ENCODE data around the gene TTC17.

TTC17 gene

DNA sequence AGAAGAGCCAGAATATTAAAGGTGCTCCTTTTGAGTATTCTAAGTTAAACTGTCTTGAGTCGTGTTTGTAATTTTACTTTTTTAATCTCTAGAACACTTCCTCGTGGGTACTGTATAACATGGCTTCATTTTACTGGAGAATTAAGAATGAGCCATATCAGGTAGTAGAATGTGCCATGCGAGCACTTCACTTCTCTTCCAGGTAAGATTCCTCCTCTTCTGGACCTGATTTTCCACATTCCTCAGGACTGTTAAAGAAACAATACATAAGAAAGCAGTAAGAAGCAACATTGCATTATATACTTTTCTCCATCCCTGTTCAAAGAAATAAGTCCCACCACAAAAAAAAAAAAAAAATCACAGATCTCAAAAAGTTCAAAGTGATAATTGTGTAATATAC lies 37.9 kb downstream of the TTC17 start:
- no peaks in the 10 kb centered on the region for H3K9me2 ChIP-seq (replicated peaks; ENCODE audit: low read depth, low read length)
- no peak overlapping the region for H3K4me2 ChIP-seq (ENCODE audit: low read depth, low read length, poor library complexity, severe bottlenecking)
- no peaks in the 10 kb centered on the region for H4K20me1 ChIP-seq (ENCODE audit: insufficient read depth, low read length, poor library complexity, severe bottlenecking)
- H3K9ac ChIP-seq (ENCODE audit: low read depth, low read length, poor library complexity, severe bottlenecking) = no peak overlapping the region
- no peaks in the 10 kb centered on the region for H3K9me3 ChIP-seq (ENCODE audit: insufficient read depth, low read depth, low read length)
- H3F3A ChIP-seq (ENCODE audit: low read depth) = no peaks in the 10 kb centered on the region
- no peak overlapping the region for H3K4me3 ChIP-seq (ENCODE audit: low read length, poor library complexity, severe bottlenecking)
- H3K79me2 ChIP-seq (ENCODE audit: insufficient read depth, low read length) = no peaks in the 10 kb centered on the region
- H2AFZ ChIP-seq (ENCODE audit: low read length) = no peak overlapping the region
- H3K4me1 ChIP-seq (ENCODE audit: insufficient read depth, low read length, poor library complexity, severe bottlenecking) = no peaks in the 10 kb centered on the region
- no peaks in the 10 kb centered on the region for H3K27me3 ChIP-seq (ENCODE audit: insufficient read depth, low read length, poor library complexity, severe bottlenecking)
- TF ChIP-seq, protein P1, sequence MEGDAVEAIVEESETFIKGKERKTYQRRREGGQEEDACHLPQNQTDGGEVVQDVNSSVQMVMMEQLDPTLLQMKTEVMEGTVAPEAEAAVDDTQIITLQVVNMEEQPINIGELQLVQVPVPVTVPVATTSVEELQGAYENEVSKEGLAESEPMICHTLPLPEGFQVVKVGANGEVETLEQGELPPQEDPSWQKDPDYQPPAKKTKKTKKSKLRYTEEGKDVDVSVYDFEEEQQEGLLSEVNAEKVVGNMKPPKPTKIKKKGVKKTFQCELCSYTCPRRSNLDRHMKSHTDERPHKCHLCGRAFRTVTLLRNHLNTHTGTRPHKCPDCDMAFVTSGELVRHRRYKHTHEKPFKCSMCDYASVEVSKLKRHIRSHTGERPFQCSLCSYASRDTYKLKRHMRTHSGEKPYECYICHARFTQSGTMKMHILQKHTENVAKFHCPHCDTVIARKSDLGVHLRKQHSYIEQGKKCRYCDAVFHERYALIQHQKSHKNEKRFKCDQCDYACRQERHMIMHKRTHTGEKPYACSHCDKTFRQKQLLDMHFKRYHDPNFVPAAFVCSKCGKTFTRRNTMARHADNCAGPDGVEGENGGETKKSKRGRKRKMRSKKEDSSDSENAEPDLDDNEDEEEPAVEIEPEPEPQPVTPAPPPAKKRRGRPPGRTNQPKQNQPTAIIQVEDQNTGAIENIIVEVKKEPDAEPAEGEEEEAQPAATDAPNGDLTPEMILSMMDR (conservative IDR thresholded peaks at IDR 0.05; ENCODE audit: low read length) = no peak
- TF ChIP-seq EZH2phosphoT487 (IDR thresholded peaks at IDR 0.05; ENCODE audit: borderline replicate concordance) = no peak
- H3K36me3 ChIP-seq (ENCODE audit: insufficient read depth, low read length) = peaks cover 84% of the 10 kb centered on the region

DNA sequence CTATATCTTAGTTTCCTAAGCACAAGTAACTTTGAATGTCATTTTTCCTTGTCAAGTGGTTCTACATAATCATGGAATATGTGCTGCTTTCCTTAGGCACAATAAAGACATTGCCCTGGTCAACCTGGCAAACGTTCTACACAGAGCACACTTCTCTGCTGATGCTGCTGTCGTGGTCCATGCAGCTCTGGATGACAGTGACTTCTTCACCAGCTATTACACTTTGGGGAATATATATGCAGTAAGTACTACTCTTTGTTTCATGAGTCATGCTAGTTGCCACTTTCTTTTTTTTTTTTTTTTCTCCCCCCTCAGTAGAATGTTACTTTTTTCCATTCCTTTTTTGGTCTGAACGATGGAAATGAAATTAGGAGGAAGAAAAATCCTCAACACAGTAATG lies 38.5 kb downstream of the TTC17 start:
- Histone ChIP-seq H4K20me1 (ENCODE audit: insufficient read depth, low read length, poor library complexity, severe bottlenecking) (no peaks in the 10 kb centered on the region), H3K4me2 (ENCODE audit: low read depth, low read length, poor library complexity, severe bottlenecking) (no peak overlapping the region), H3K9ac (ENCODE audit: low read depth, low read length, poor library complexity, severe bottlenecking) (no peak overlapping the region), H3K79me2 (ENCODE audit: insufficient read depth, low read length) (no peaks in the 10 kb centered on the region), H3K4me3 (ENCODE audit: low read length, poor library complexity, severe bottlenecking) (no peak overlapping the region), H3K27me3 (ENCODE audit: insufficient read depth, low read length, poor library complexity, severe bottlenecking) (no peaks in the 10 kb centered on the region), H3K36me3 (ENCODE audit: insufficient read depth, low read length) (peaks cover 82% of the 10 kb centered on the region), H3K9me3 (ENCODE audit: insufficient read depth, low read depth, low read length) (no peaks in the 10 kb centered on the region), H3K9me2 (replicated peaks; ENCODE audit: low read depth, low read length) (no peaks in the 10 kb centered on the region), H3F3A (ENCODE audit: low read depth) (no peaks in the 10 kb centered on the region), H2AFZ (ENCODE audit: low read length) (no peak overlapping the region), H3K4me1 (ENCODE audit: insufficient read depth, low read length, poor library complexity, severe bottlenecking) (no peaks in the 10 kb centered on the region)
- TF ChIP-seq, protein P1 (conservative IDR thresholded peaks at IDR 0.05; ENCODE audit: low read length) = no peak
- no peak for TF ChIP-seq EZH2phosphoT487 (IDR thresholded peaks at IDR 0.05; ENCODE audit: borderline replicate concordance)

DNA sequence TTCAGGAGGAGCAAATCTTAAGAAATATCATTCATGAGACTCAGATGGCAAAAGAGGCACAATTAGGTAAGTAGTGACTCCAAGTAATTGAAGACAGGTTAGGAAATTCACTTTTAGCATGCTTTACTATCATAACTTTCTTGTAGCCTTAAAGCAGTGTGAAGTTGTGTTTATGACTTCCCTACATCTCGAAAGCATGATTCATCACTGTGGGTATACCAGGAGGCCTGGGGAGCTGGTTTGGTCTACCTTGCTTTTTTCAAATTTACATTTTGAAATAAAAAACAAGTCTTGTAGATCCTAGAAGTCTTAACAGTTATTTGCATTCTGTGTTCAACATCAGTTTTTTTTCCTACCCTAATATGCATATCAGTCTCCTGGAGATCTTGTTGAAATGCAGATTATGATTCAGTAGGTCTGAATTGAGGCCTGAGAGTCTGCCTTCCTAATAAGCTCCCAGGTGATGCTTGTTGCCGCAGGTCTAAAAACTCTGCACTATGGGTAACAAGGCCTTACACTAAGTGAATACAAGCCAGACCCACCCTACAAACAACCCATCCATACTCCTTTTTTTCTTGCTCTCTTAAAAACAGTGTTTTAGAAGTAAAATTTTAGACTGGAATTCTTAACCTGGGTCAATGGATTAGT lies 41.4 kb downstream of the TTC17 start:
- no peak overlapping the region for H2AFZ ChIP-seq (ENCODE audit: low read length)
- no peak overlapping the region for H3K9ac ChIP-seq (ENCODE audit: low read depth, low read length, poor library complexity, severe bottlenecking)
- no peaks in the 10 kb centered on the region for H3K4me1 ChIP-seq (ENCODE audit: insufficient read depth, low read length, poor library complexity, severe bottlenecking)
- H3K79me2 ChIP-seq (ENCODE audit: insufficient read depth, low read length) = no peaks in the 10 kb centered on the region
- H3K4me2 ChIP-seq (ENCODE audit: low read depth, low read length, poor library complexity, severe bottlenecking) = no peak overlapping the region
- H3K4me3 ChIP-seq (ENCODE audit: low read length, poor library complexity, severe bottlenecking) = no peak overlapping the region
- H3K9me3 ChIP-seq (ENCODE audit: insufficient read depth, low read depth, low read length) = no peaks in the 10 kb centered on the region
- no peaks in the 10 kb centered on the region for H3K27me3 ChIP-seq (ENCODE audit: insufficient read depth, low read length, poor library complexity, severe bottlenecking)
- H3F3A ChIP-seq (ENCODE audit: low read depth) = no peaks in the 10 kb centered on the region
- no peaks in the 10 kb centered on the region for H3K9me2 ChIP-seq (replicated peaks; ENCODE audit: low read depth, low read length)
- no peaks in the 10 kb centered on the region for H4K20me1 ChIP-seq (ENCODE audit: insufficient read depth, low read length, poor library complexity, severe bottlenecking)
- peaks cover 89% of the 10 kb centered on the region for H3K36me3 ChIP-seq (ENCODE audit: insufficient read depth, low read length)
- no peak for TF ChIP-seq EZH2phosphoT487 (IDR thresholded peaks at IDR 0.05; ENCODE audit: borderline replicate concordance)
- TF ChIP-seq, protein P1 (conservative IDR thresholded peaks at IDR 0.05; ENCODE audit: low read length) = no peak

All from Loucy (cell line).